IPS-18c (cell line): ENCODE measurements around the gene URI1.

Source experiments
- H3K4me3 ChIP-seq: 2 replicates; pipeline ENCODE4 v1.7.0; 2013; ENCODE audit warnings: low read depth, mild to moderate bottlenecking, low read length, moderate library complexity; ENCODE audit not compliant: insufficient read depth
- H3K9me3 ChIP-seq: one replicate; pipeline ENCODE4 v1.6.1; 2013; ENCODE audit warnings: mild to moderate bottlenecking, low read length, moderate library complexity; ENCODE audit not compliant: control insufficient read depth, insufficient read depth

The URI1 gene

GRCh38 chr19:30054210-30054609 is 112.2 kb downstream of the URI1 start:
- peaks cover 4% of the 10 kb centered on the region for H3K9me3 ChIP-seq

GRCh38 chr19:30056580-30056979 is 114.5 kb downstream of the URI1 start:
- peaks cover 2% of the 10 kb centered on the region for H3K9me3 ChIP-seq
- no peak overlapping the region for H3K4me3 ChIP-seq

More at GRCh38 chr19:30054210-30054609, 112.2 kb downstream of the URI1 start:
- no peak overlapping the region for H3K4me3 ChIP-seq

GRCh38 chr19:30059741-30060457 is 117.9 kb downstream of the URI1 start:
- peaks cover 2% of the 10 kb centered on the region for H3K9me3 ChIP-seq
- H3K4me3 ChIP-seq: no peak overlapping the region

GRCh38 chr19:30060531-30061222 is 118.6 kb downstream of the URI1 start:
- H3K4me3 ChIP-seq: no peak overlapping the region
- no peaks in the 10 kb centered on the region for H3K9me3 ChIP-seq

- no peaks in the 10 kb centered on the region for H3K9me3 ChIP-seq
- H3K4me3 ChIP-seq: no peak overlapping the region
Measured at GRCh38 chr19:30061223-30062064, 119.4 kb downstream of the URI1 start.

- no peak overlapping the region for H3K4me3 ChIP-seq
Measured at GRCh38 chr19:30062065-30062906, 120.2 kb downstream of the URI1 start.

GRCh38 chr19:30062907-30063649 is 121.0 kb downstream of the URI1 start:
- no peak overlapping the region for H3K4me3 ChIP-seq

More at GRCh38 chr19:30062065-30062906, 120.2 kb downstream of the URI1 start:
- H3K9me3 ChIP-seq: no peaks in the 10 kb centered on the region

GRCh38 chr19:30063650-30064347 is 121.8 kb downstream of the URI1 start:
- Histone ChIP-seq H3K4me3 (no peak overlapping the region), H3K9me3 (no peaks in the 10 kb centered on the region)

More at GRCh38 chr19:30062907-30063649, 121.0 kb downstream of the URI1 start:
- no peaks in the 10 kb centered on the region for H3K9me3 ChIP-seq

- H3K4me3 ChIP-seq: no peak overlapping the region
Measured at GRCh38 chr19:30064348-30064699, 122.3 kb downstream of the URI1 start.

GRCh38 chr19:30064771-30065494 is 122.9 kb downstream of the URI1 start:
- no peaks in the 10 kb centered on the region for H3K9me3 ChIP-seq
- no peak overlapping the region for H3K4me3 ChIP-seq

More at GRCh38 chr19:30064348-30064699, 122.3 kb downstream of the URI1 start:
- no peaks in the 10 kb centered on the region for H3K9me3 ChIP-seq

- no peaks in the 10 kb centered on the region for H3K9me3 ChIP-seq
- no peak overlapping the region for H3K4me3 ChIP-seq
Measured at GRCh38 chr19:30065680-30066606, 123.9 kb downstream of the URI1 start.
